Stimulated activated CD4-positive, alpha-beta T cell treated with anti-CD3 and anti-CD28 coated beads, Interleukin-2, amount 100 ng/mL, for 48 hours (primary cell): Measurements from ENCODE around the gene ERC1.
A peak's percentile ranks its signal among the peaks of the same experiment; 100 is the strongest.

Experiments
- DNase-seq, 2 donors: peaks; one replicate each; pipeline ENCODE4 v3.0.0-alpha.2; 2020

ERC1 gene

GRCh38 chr12:1529228-1529861, 538.3 kb downstream of the ERC1 start:
- DNase-seq, result no peak

- DNase-seq, result no peak
Measured at GRCh38 chr12:1529862-1530591, 539.0 kb downstream of the ERC1 start.

- no peak for DNase-seq
Measured at GRCh38 chr12:1530592-1531152, 539.6 kb downstream of the ERC1 start.

GRCh38 chr12:1531153-1531653, 540.2 kb downstream of the ERC1 start:
- no peak for DNase-seq

- DNase-seq, result no peak
Measured at GRCh38 chr12:1531654-1532374, 540.8 kb downstream of the ERC1 start.

GRCh38 chr12:1532375-1533165, 541.5 kb downstream of the ERC1 start:
- no peak for DNase-seq

GRCh38 chr12:1533205-1533601, 542.2 kb downstream of the ERC1 start:
- no peak for DNase-seq

GRCh38 chr12:1533602-1534304, 542.7 kb downstream of the ERC1 start:
- DNase-seq, result peak; percentile 33 to 40

GRCh38 chr12:1534748-1535147, 543.7 kb downstream of the ERC1 start:
- DNase-seq, result no peak

GRCh38 chr12:1536817-1537216, 545.8 kb downstream of the ERC1 start:
- no peak for DNase-seq

- DNase-seq, result no peak
Measured at GRCh38 chr12:1539135-1539534, 548.1 kb downstream of the ERC1 start.

- DNase-seq, result no peak
Measured at GRCh38 chr12:1540690-1541089, 549.7 kb downstream of the ERC1 start.

- no peak for DNase-seq
Measured at GRCh38 chr12:1542599-1542998, 551.6 kb downstream of the ERC1 start.

GRCh38 chr12:1544996-1545700, 554.1 kb downstream of the ERC1 start:
- DNase-seq, result no peak
